SK-N-MC (cell line): Measurements from ENCODE around the gene NDUFC2.

Experiments used
- EZH2 ChIP-seq: fragments of 200-600 bp; sonication (generic); IDR thresholded peaks from one replicate; pipeline ENCODE4 v1.6.1; 2017; ENCODE audit warnings: antibody characterized with exemption
- FOXP2 ChIP-seq: optimal IDR thresholded peaks from 2 replicates; pipeline ENCODE3; 2011; ENCODE audit warnings: mild to moderate bottlenecking, moderate library complexity; ENCODE audit not compliant: insufficient read depth; ENCODE audit errors: extremely low read length, control extremely low read depth
- POLR2AphosphoS5 ChIP-seq: IDR thresholded peaks from 2 replicates; pipeline ENCODE4 v1.6.1; 2012; ENCODE audit warnings: mild to moderate bottlenecking, low read depth, low read length, borderline replicate concordance

DNA sequence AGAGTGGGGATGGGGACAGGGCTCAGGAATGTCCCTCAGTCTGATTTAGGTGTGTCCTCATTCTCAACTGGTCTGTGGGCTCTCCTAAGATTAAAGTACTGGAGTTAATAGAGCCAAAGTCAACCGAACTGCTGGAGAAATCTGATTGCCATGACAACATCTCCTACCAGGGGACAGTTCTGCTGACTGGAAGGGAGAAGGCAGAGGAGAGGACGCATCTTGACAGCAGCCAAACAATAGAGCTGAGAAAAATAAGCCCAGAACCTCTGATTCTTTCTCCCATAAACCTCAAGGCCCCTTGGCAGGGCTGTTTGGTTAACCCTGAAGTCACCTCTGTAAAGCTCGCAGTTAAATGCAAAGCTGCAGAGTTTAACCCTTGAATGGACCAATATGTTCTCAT lies 59.4 kb downstream of the NDUFC2 start:
- TF ChIP-seq POLR2AphosphoS5 = no peak
- no peak for TF ChIP-seq EZH2
- no peak for TF ChIP-seq FOXP2
